NCI-H2196 treated with DMSO at 0.1 percent for 48 hours (cell line): ENCODE data around the gene COG7.
"Not testable (repeated sequence)": the region's sequence is repeated elsewhere in the genome, so short reads cannot be mapped to it uniquely, and the experiment has no call there.

Experiments used
- DNase-seq: peaks from one replicate; lab custom pipeline; 2025; ENCODE audit not compliant: unreplicated experiment; lab: John Stamatoyannopoulos, UW

Gene COG7

DNA sequence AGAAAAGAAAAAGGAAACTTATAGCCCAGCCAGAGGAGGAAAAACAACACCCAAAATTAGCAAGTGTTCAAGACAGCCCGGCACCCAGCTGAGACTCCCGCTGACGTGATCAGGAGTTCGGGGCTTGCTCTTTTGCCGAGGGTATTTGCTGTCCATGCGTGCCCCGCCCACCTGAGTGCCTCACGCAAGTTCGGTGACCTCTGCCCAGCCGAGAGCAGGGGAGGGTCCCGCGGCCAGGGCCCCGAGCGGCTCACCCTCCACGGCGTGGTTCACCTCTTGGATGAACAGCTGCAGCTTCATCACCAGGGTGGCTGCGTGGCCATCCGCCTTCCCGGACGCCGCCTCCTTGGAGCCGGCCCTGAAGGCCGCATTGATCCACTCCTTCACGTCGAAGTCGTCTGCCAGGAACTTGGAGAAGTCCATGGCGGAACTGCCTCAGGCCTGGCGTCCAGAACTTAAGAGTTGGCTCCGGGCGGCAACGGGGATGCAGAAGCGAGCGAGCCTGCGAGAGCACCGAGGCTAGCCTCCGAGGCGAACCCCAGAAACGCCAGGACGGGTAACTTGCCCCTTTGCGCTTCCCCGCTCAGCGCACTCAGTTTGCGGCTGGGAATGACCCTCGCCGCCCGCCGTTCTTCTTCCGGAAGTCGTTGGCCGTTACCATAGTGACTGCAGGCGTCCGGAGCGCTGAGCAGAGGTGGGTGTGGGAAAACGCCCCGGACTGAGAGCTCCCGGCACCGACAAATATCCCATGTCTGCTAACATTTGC, at the start of gene COG7:
TSS of gene COG7 (minus strand) at position 618 of the 766 bp plus-strand sequence. CDS start at position 423, 195 bp downstream.
- peak; percentile 74 for DNase-seq

DNA sequence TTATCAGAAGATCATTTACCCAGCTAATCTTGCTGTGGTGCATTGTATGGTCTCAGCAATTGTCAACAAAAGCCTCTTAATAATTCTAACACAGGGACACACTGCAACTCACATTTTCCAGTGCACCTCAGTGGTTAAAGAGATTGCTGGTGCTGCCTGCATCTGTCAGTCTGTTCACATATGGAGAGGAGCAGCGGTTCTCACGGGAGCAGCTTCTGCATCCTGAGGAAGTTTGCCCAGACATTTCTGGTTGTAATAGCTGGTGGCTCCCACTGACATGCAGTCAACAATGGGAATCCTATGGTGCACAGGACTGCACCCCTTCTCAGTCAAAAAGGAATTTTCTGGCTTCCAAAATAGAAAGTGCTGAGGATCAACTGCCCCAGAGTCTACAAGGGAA, 49.5 kb upstream of the COG7 start:
- DNase-seq, result no peak

DNA sequence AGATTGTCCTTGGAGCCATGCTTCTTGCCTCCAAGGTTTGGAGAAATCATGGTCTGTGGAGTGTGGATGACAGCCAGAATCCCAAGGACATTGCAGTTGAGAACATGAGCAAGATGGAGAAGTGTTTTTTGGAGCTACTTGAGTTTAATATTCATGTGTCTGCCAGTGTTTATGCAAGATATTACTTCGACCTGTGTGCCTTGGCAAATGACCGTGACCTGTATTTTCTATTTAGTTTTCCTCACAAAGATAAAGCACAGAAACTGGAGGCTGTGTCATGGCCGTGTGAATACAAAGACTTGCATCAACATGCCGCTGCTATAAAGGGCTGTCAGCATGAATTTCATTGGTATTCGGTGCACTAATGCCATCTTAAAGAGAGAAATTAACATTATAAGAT, 48.3 kb upstream of the COG7 start:
- no peak for DNase-seq

- DNase-seq, result no peak
Observed at GRCh38 chr16:23500862-23501225, 47.9 kb upstream of the COG7 start.

GRCh38 chr16:23500212-23500861, 47.3 kb upstream of the COG7 start:
- DNase-seq, result no peak

- no peak for DNase-seq
Observed at GRCh38 chr16:23499801-23500200, 46.8 kb upstream of the COG7 start.

DNA sequence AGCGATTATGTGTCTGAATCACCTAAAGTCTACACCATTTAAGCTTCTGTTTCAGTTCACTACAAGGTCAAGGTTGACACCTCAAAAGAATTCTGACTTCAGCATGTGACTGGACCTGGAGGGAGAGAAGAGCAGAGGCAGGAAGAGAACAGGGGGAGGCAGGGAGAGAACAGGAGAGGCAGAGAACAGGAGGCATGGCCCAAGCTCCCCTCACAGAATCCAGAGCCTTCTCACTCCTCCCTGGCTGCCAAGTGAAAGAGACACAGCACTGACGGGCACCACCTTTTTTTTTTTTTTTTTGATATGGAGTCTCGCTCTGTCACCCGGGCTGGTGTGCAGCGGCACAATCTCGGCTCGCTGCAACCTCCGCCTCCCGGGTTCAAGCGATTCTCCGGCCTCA, 45.9 kb upstream of the COG7 start:
- DNase-seq, result no peak

GRCh38 chr16:23497543-23497868, 44.5 kb upstream of the COG7 start:
- DNase-seq, result no peak

DNA sequence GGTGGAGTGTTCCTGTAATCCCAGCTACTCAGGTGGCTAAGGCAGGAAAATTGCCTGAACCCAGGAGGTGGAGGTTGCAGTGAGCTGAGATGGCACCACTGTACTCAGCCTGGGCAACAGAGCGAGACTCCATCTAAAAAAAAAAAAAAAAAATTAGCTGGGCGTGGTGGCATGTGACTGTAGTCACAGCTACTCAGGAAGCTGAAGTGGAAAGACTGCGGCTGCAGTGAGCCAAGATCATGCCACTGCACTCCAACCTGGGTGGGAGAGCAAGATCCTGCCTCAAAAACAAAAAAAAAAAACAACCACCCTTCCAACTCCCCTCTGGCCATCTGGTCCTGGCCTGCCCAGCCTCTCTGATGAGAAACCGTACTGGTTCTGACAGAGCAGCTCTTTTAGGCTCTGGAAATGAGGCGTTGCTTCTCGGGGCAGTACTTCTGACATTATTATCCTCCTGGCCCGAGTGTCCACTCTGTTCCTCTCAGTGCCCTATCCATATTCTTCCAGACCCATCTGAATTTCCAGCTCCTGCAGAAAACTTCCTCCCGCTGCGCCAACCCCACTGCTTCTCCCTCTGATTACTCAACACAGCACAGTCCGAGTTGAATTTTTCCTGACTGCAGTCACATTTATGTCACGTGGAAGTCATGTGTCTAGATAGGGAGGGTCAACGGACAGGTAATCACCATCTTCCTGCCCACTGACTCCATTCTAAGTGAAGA, 44.0 kb upstream of the COG7 start:
- no peak for DNase-seq

DNA sequence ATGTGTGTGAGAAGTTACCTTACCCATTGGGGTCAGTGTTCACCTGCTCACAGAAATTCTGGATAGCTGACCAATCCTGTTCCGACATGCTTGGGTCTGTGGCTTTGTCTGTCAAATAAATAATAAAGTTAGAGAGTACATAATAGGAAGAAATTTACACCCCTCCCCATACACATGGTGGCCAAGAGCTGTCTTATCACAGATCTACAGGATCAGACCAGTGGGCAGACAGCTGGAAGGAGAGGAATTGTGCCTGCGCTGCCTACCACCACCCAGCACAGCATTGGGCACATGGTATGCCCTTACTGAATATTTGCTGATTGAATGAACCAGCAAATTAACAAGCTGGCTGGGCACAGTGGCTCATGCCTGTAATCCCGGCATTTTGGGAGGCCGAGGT, 42.7 kb upstream of the COG7 start:
- DNase-seq, result no peak

GRCh38 chr16:23494188-23494587, 41.2 kb upstream of the COG7 start:
- no peak for DNase-seq

DNA sequence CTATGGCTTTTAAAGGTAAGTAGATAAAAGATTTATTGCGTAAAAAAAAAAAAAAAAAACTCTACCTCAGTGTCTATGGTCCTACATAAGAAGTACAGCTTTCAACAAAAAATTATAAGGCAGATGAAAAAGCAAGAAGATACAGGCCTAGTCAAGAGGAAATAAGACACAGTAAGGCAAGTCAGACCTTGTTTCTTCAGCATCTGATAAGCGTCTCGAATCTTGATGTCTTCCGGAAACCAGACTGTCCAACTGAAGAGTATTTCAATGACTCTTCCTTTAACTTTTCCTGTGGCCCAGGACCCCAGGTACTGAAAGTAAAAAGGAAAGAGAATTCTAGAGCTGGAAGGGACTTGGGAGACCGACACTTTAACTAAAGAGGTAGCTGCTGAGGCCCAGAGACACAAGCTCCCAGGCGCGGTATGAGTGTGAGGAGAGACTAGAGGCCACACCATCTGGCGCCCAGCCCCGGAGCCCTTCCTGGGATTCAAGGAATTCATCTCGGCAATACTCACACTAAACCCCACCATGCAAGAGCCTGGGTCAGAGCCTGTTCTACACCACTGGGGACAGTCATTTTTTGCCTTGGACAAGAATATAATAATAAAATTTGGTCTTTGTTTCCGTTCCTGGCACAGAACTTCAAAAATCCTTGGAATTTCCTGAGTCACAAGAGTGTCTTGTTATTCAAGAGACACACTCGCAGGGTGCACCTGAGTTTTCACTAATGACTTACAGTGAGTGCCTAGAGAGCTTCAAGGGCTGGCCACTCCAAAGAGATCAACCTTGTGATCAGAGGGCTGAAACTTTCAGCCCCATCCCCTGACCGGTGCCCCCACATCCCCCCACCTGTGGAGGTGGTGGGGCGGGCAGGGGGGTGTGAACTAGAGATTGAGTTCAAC, 38.8 kb upstream of the COG7 start:
- no peak for DNase-seq

DNA sequence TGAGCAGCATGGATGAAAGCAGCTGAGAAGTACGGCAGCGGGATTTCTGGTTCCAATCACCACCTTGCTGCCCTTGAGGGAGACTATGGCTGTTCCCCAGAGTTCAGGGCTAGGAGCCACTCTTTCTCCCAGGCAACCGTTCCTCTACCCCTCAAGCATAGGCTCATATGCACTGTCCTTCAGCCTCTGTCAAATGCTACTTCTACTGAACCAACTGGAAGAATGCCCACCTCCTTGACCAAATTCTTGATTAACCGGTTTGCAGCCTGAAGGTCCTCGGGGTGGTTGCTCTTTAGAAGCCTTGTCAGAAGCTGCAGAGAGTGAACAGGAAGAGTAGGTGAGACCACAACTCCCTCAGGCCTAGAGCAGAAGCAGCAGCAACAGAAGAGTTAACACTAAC, 33.5 kb upstream of the COG7 start:
- no peak for DNase-seq

- no peak for DNase-seq
Observed at GRCh38 chr16:23485841-23486240, 32.9 kb upstream of the COG7 start.

DNA sequence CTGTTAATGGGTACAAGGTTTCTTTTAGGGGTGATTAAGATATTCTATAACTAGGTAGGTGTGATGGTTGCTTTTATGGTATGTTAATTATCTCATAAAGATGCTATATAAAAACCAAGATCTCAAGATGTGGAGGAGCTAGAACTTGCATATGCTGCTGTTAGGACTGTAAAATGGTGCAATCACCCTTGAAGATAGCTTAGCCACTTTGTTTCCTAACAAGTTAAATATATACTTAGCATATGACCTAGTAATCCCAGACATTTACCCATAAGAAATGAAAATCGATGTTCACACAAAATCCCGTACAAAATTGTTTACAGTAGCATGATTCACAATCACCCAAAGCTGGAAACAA, 32.2 kb upstream of the COG7 start:
- no peak for DNase-seq

GRCh38 chr16:23484510-23485256, 31.7 kb upstream of the COG7 start:
- DNase-seq, result no peak

DNA sequence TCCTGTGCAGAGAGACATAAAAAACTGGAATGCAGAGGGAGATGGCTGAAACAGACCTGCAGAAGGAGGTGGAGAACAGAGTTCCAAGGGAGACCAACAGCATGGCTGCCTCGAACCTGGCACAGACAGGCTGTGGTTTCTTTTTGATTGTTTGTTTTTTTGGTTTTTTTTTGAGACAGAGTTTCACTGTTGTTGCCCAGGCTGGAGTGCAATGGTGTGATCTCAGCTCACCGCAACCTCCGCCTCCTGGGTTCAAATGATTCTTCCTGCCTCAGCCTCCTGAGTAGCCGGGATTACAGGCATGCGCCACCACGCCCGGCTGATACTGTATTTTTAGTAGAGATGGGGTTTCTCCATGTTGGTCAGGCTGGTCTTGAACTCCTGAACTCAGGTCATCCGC, 30.5 kb upstream of the COG7 start:
- not testable (repeated sequence) for DNase-seq

DNA sequence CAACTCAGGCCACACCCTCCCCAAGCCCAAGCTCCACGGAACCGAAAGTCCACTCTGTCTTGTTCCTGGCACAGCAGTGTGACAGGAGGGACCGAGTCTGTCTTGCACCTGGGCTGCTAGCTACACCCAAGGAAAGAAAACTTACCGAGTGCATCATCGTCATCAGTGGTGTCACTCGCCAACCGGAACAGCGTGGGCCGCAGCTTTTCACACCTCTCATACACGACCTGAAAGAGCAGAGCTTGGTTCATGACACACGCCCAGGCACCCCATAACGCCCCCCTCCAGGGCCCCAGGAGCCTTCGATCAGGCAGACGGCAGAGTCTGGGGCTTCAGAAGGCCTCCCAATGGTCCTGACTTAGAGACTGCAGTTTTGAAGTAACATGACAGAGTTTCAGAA, 29.8 kb upstream of the COG7 start:
- DNase-seq, result no peak

GRCh38 chr16:23480257-23480656, 27.3 kb upstream of the COG7 start:
- DNase-seq, result no peak

- no peak for DNase-seq
Observed at GRCh38 chr16:23479138-23479537, 26.1 kb upstream of the COG7 start.

- no peak for DNase-seq
Observed at GRCh38 chr16:23478566-23478965, 25.6 kb upstream of the COG7 start.
